Neural progenitor cell (in vitro differentiated cells): Measurements from ENCODE around the gene SLC35C1. TPM values are rescaled to one million over a fixed set of nuclear protein-coding genes. Genes with fewer than 3 reads are reported as not detected.
A peak's percentile ranks its signal among the peaks of the same experiment; 100 is the strongest.

ENCODE experiments used
- DNase-seq: peaks from one replicate; pipeline ENCODE4 v3.0.0-alpha.2; 2016; ENCODE audit warnings: low spot score
- H2AFZ ChIP-seq: fragments of 200-600 bp; sonication (generic); replicated peaks from 2 replicates; pipeline ENCODE4 v1.6.1; 2016; ENCODE audit warnings: antibody characterized with exemption
- H3F3A ChIP-seq: fragments of 200-600 bp; sonication (generic); 2 replicates; pipeline ENCODE4 v1.6.1; 2016; ENCODE audit warnings: antibody characterized with exemption, low read depth
- H3K27ac ChIP-seq: fragments of 200-600 bp; sonication (generic); 2 replicates; pipeline ENCODE4 v1.5.1; 2016; ENCODE audit warnings: mild to moderate bottlenecking
- H3K27me3 ChIP-seq: fragments of 200-600 bp; sonication (generic); 2 replicates; pipeline ENCODE4 v1.6.1; 2016; ENCODE audit warnings: mild to moderate bottlenecking, moderate library complexity
- H3K36me3 ChIP-seq: fragments of 200-600 bp; sonication (generic); 2 replicates; pipeline ENCODE4 v1.5.1; 2016
- H3K4me1 ChIP-seq: fragments of 200-600 bp; sonication (generic); 2 replicates; pipeline ENCODE4 v1.6.1; 2016; ENCODE audit warnings: mixed run types
- H3K4me2 ChIP-seq: fragments of 200-600 bp; sonication (generic); 2 replicates; pipeline ENCODE4 v1.6.1; 2016
- H3K4me3 ChIP-seq: fragments of 200-600 bp; sonication (generic); 2 replicates; pipeline ENCODE4 v1.5.1; 2016
- H3K79me2 ChIP-seq: fragments of 200-600 bp; sonication (generic); 2 replicates; pipeline ENCODE4 v1.6.1; 2016; ENCODE audit warnings: low read depth
- H3K9ac ChIP-seq: fragments of 200-600 bp; sonication (generic); 2 replicates; pipeline ENCODE4 v1.6.1; 2016
- H3K9me3 ChIP-seq: fragments of 200-600 bp; sonication (generic); 2 replicates; pipeline ENCODE4 v1.5.1; 2016; ENCODE audit warnings: low read depth
- H4K20me1 ChIP-seq: fragments of 200-600 bp; sonication (generic); 2 replicates; pipeline ENCODE4 v1.6.1; 2016; ENCODE audit warnings: low read depth
- H3K27ac Mint-ChIP-seq: 3 replicates; pipeline ENCODE4 v1.8.0; 2021; ENCODE audit warnings: mixed read lengths
- H3K27me3 Mint-ChIP-seq: 2 replicates; pipeline ENCODE4 v1.8.0; 2022; ENCODE audit warnings: low read depth, mild to moderate bottlenecking, inconsistent platforms, moderate library complexity, mixed read lengths; ENCODE audit not compliant: insufficient read depth
- H3K36me3 Mint-ChIP-seq: 3 replicates; pipeline ENCODE4 v1.8.0; 2021; ENCODE audit warnings: mixed read lengths
- H3K4me1 Mint-ChIP-seq: 3 replicates; pipeline ENCODE4 v1.8.0; 2021; ENCODE audit warnings: mixed read lengths
- H3K4me3 Mint-ChIP-seq: 3 replicates; pipeline ENCODE4 v1.8.0; 2021; ENCODE audit warnings: mild to moderate bottlenecking, moderate library complexity, mixed read lengths
- H3K9me3 Mint-ChIP-seq: 3 replicates; pipeline ENCODE4 v1.8.0; 2020; ENCODE audit warnings: mixed read lengths
- EZH2 ChIP-seq: fragments of 200-600 bp; sonication (generic); IDR thresholded peaks from 2 replicates; pipeline ENCODE4 v1.6.1; 2017; ENCODE audit warnings: antibody characterized with exemption, mild to moderate bottlenecking, moderate library complexity
- EZH2phosphoT487 ChIP-seq: fragments of 200-600 bp; sonication (generic); IDR thresholded peaks from 2 replicates; pipeline ENCODE4 v1.6.1; 2017; ENCODE audit warnings: antibody characterized with exemption
- total RNA-seq: library from RNA; depleted of rRNA; stranded (reverse); fragments of >200 nt; gene quantifications from 2 replicates; pipeline ENCODE4 v1.2.3, GENCODE V29; 2015; ENCODE audit warnings: low replicate concordance
- TF ChIP-seq, protein P1 (sequence below): fragments of 200-600 bp; sonication (generic); IDR thresholded peaks from 2 replicates; pipeline ENCODE4 v1.5.1; 2017; ENCODE audit warnings: antibody characterized with exemption, mild to moderate bottlenecking

Gene SLC35C1
- total RNA-seq, 1 donor from 2014 or later: 1.3 TPM

DNA sequence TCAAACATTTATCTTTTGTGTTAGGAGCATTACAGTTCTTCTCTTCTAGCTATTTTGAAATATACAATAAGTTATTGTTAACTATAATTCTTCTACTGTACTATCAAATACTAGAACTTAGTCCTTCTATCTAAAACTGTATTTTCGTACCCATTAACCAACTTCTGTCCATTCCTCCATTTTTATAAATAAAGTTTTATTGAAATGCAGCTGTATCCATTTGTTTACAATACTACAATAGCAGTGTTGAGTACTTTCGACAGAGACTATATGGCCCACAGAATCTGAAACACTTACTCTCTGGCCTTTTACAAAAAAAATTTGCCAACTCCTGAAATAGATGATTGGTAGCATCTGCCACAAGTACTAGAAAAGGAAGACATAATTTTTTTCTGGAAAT, 4.7 kb upstream of the SLC35C1 start:
- Histone ChIP-seq H3K4me1 (no peaks in the 10 kb centered on the region), H4K20me1 (no peaks in the 10 kb centered on the region), H3K27ac (no peak overlapping the region), H3K9me3 (no peaks in the 10 kb centered on the region), H3K4me2 (no peak overlapping the region), H3K79me2 (no peaks in the 10 kb centered on the region), H3F3A (peaks cover 13% of the 10 kb centered on the region), H2AFZ (no peak overlapping the region), H3K9ac (no peak overlapping the region), H3K27me3 (peaks cover 38% of the 10 kb centered on the region), H3K4me3 (no peak overlapping the region), H3K36me3 (no peaks in the 10 kb centered on the region)
- no peak for DNase-seq
- Mint-ChIP-seq H3K4me3 (no peak overlapping the region), H3K27ac (no peak overlapping the region), H3K9me3 (no peaks in the 10 kb centered on the region), H3K27me3 (peaks cover 23% of the 10 kb centered on the region), H3K4me1 (peaks cover 2% of the 10 kb centered on the region), H3K36me3 (no peaks in the 10 kb centered on the region)
- TF ChIP-seq EZH2 (no peak), EZH2phosphoT487 (no peak)
- TF ChIP-seq, protein P1, sequence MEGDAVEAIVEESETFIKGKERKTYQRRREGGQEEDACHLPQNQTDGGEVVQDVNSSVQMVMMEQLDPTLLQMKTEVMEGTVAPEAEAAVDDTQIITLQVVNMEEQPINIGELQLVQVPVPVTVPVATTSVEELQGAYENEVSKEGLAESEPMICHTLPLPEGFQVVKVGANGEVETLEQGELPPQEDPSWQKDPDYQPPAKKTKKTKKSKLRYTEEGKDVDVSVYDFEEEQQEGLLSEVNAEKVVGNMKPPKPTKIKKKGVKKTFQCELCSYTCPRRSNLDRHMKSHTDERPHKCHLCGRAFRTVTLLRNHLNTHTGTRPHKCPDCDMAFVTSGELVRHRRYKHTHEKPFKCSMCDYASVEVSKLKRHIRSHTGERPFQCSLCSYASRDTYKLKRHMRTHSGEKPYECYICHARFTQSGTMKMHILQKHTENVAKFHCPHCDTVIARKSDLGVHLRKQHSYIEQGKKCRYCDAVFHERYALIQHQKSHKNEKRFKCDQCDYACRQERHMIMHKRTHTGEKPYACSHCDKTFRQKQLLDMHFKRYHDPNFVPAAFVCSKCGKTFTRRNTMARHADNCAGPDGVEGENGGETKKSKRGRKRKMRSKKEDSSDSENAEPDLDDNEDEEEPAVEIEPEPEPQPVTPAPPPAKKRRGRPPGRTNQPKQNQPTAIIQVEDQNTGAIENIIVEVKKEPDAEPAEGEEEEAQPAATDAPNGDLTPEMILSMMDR: no peak

DNA sequence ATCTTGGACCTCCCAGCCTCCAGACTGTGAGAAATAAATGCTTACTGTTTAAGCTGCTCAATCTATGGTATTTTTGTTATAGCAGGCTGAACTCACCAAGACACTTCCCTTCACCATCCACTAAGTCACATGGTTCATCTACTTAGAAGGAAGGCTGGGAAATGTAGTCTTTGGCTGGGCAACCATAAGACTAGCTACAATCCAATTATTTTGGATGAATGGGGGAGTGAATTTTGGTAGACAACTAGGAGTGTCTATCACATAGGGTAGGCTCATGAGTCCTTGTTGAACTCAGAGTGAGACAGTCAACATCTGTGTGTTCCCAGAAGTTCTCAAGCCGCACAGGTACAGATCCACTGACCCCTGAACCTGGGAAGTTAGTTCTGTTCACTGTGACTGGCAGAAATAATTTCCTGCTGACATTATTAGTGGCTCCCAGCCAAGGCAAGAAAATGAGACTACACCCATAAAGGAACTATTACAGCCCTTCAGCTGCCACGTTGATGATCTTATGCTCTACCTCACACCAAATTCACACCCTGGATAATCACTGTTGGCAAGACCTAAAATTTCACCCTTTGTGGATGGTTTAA, 3.1 kb upstream of the SLC35C1 start:
- no peak overlapping the region for H3K4me2 ChIP-seq
- TF ChIP-seq EZH2 (no peak), EZH2phosphoT487 (no peak)
- TF ChIP-seq, protein P1: no peak
- DNase-seq: no peak
- H3K9me3 Mint-ChIP-seq: no peaks in the 10 kb centered on the region
- no peak overlapping the region for H3K9ac ChIP-seq
- H3K27ac Mint-ChIP-seq: no peak overlapping the region
- no peaks in the 10 kb centered on the region for H3K79me2 ChIP-seq
- peaks cover 13% of the 10 kb centered on the region for H3F3A ChIP-seq
- H4K20me1 ChIP-seq: no peaks in the 10 kb centered on the region
- H3K27me3 ChIP-seq: peaks cover 38% of the 10 kb centered on the region
- H3K4me3 ChIP-seq: no peak overlapping the region
- H2AFZ ChIP-seq: no peak overlapping the region
- no peaks in the 10 kb centered on the region for H3K36me3 Mint-ChIP-seq
- no peak overlapping the region for H3K27ac ChIP-seq
- H3K27me3 Mint-ChIP-seq: peaks cover 23% of the 10 kb centered on the region
- H3K4me1 Mint-ChIP-seq: peaks cover 12% of the 10 kb centered on the region
- no peak overlapping the region for H3K4me3 Mint-ChIP-seq
- H3K9me3 ChIP-seq: no peaks in the 10 kb centered on the region
- H3K4me1 ChIP-seq: no peaks in the 10 kb centered on the region
- H3K36me3 ChIP-seq: no peaks in the 10 kb centered on the region

DNA sequence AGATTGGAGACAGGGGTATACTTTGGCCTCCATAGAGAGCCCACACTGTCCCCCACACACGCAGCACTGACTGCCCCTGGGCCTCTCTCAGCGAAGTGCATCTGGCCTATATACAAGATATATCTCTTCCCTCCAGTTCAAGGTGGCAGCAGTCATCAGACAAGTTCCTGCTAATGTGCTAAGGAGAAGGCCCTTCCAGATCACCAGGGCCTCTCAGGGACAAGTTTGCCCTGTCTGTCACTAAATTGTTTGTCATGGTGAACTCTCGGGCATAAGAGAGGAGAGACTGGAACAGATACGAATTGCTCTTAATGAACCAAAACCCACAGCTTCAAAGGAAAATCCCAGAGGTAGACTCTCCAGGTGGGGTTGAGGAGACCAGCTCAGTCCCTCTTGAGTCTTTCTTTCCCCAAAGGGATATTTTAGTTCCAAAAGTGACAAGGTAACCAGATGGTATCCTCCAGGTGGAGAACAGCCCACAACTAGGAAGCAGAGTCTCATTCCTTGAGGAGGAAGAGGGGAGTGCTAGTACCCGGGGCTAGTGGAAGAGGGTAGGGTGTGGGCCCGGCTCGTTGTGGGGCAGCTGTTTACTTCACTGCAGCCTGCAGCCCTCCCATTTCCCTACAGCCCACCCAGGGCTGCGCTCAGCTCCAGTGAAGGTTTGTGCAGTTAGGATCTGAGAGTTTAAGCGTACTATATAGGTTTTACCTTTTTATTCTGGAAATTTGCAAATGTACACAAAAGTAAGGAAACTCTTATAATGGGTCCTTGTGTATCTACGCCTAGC, 2.2 kb upstream of the SLC35C1 start:
- Histone ChIP-seq H3K9me3 (no peaks in the 10 kb centered on the region), H3K27me3 (peaks cover 38% of the 10 kb centered on the region), H4K20me1 (no peaks in the 10 kb centered on the region), H3K4me2 (no peak overlapping the region), H3K27ac (no peak overlapping the region), H3K4me3 (no peak overlapping the region), H3K9ac (no peak overlapping the region), H3K36me3 (no peaks in the 10 kb centered on the region), H3K79me2 (no peaks in the 10 kb centered on the region), H3F3A (peaks cover 13% of the 10 kb centered on the region), H3K4me1 (no peaks in the 10 kb centered on the region), H2AFZ (no peak overlapping the region)
- DNase-seq: no peak
- H3K27ac Mint-ChIP-seq: no peak overlapping the region
- TF ChIP-seq EZH2phosphoT487 (no peak), EZH2 (no peak)
- TF ChIP-seq, protein P1: no peak
- H3K4me3 Mint-ChIP-seq: peak overlapping the region; percentile 69
- peaks cover 16% of the 10 kb centered on the region for H3K4me1 Mint-ChIP-seq
- peaks cover 23% of the 10 kb centered on the region for H3K27me3 Mint-ChIP-seq
- no peaks in the 10 kb centered on the region for H3K9me3 Mint-ChIP-seq
- no peaks in the 10 kb centered on the region for H3K36me3 Mint-ChIP-seq
